Stimulated activated CD4-positive, alpha-beta T cell treated with anti-CD3 and anti-CD28 coated beads, Interleukin-2, amount 100 ng/mL, for 4 hours (primary cell): ENCODE measurements around the gene TRAPPC12.
"Not testable (repeated sequence)": the region's sequence is repeated elsewhere in the genome, so short reads cannot be mapped to it uniquely, and the experiment has no call there.

Experiments used
- DNase-seq: peaks from one replicate; pipeline ENCODE4 v3.0.0-alpha.2; 2020; ENCODE audit warnings: low read depth

TRAPPC12 gene

DNA sequence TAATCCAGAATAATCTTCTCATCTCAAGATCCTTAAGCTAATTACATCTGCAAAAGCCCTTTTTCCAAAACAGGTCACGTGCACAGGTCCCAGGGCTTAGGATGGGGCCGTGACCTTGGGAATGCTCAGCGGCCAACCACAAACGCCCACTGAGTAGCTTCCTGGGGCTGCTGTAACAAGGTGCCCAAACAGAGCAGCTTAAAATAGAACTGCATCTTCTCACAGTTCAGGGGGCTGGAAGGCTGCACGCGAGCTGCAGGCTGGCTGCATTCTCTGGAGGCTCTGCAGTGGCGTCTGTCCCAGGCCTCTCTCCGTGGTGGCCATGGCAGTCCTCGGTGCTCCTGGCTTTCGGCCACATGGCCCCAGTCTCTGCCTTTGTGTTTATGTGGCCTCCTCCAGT, 107.9 kb downstream of the TRAPPC12 start:
- no peak for DNase-seq

DNA sequence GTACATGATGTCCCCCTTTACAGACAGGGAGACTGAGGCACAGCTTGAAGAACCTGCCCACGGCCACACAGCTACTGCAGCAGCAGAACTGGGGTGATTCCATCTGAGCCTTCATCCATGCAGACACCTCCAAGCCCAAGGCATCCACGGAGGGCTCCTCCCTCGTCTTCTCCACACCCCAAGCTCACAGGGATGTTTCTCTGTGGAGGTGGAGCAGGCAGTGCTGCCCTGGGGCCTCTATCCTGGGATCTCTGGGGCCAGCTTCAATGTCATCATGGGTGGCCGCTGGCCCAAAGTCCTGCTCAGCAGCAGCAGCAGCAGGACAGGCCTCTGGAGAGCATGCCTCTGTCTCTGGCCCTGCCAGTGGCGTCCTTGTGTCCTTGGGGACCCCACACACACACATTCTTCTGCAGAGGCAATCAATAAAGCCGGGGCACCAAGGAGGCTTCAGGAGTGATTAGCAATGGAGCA, 108.6 kb downstream of the TRAPPC12 start:
- DNase-seq, result no peak

DNA sequence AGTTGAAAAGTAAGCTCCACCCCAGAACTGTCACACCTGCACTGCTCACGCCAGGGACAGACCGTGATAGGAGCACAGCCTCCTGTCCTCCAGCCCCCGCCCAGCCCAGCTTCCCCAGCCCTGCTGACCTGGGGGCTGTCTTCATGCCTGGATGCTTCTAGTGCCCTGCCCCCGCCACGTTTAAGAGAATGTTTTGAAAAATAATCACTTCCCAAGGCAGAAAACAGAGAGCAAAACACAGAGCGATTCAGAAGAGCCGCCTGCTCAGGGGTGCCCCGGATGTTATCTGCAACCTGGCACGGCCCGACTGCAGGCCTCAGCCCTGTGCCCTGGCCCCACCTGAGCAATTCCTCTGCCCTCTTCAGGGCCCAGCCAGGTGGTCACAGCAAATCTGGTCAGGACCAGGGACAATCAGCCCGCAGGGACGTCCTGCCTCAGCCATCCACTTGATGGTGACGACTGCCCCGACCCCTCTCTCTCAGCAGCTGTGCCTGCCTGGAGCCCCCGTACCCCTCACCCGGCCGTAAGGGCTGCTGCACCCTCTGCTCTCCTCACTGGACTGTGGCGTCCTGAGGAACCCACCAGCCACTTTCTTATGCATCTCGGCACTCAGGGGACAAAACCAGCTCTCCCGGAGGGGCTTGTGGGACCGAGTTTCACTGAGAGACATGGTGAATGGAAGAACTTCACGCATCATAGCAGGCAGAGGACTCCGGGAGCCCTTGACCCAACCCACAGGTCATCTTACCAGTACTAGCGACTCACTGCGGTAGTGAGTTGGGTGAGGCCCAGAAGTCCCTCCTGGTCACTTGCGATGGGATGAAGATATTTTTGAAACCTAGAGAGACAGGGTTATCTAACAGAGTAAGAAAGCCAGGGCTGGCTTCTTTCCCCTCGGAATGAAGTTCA, 109.6 kb downstream of the TRAPPC12 start:
- no peak for DNase-seq

DNA sequence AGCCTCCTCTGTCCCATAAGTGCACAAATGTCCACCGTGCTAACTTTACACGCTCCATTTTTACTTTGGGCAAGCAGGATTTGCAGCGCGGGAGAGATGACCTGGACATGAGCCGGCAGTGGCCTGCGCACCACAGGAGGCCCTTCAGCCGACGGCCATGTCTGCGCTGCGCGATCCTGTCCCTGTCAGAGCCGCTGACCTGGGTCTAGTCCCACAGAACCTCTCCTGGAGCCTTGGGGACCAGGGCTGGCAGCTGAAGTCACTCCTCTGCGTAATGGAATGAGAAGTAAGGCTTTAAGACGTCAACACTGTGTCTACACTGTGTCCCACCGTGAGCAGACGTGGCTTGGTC, 110.2 kb downstream of the TRAPPC12 start:
- DNase-seq, result no peak

DNA sequence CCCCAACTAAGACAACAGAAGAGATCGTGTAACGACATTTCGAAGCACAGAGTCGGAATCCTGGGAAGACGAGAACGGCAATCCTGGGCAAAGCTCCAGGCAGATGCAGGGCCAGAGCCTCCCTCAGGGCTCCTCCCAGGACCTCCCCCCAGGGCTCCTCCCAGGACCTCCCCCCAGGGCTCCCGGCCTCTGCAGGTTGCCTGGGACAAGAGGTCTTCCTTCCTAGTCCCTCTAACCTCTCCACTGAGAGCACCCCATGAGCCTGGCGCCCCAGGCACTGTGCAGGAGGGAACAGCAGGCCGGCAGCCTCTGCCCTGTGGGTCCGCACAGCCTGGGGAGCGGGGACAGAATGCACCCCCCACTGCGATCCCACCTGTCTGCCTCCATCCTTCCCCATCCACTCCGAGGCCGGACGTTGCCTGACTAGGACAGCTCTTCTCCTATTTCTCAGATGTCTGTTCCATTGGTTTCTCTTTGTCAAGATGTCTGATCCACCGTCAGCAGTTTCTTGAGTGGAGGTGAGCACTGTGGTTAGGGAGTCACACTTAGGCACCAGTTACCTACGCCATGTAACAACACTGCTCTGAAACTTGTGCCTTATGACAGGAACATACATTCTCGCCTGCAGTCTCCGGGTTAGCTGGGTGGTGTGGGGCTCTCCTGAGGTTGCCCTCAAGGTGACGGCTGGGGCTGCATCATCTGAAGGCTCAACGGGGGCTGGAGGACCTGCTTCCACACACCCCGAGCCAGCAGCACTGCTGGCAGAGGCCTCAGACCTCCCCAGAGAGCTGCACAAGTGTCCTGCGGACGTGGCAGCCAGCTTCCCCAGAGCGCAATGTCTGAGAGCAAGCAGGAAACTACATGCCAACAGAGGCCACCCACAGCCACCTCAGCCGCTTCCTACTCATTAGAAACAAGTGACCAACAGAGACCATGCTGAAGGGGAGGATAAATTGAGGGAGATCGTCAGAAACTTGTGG, 111.0 kb downstream of the TRAPPC12 start:
- DNase-seq, result no peak

DNA sequence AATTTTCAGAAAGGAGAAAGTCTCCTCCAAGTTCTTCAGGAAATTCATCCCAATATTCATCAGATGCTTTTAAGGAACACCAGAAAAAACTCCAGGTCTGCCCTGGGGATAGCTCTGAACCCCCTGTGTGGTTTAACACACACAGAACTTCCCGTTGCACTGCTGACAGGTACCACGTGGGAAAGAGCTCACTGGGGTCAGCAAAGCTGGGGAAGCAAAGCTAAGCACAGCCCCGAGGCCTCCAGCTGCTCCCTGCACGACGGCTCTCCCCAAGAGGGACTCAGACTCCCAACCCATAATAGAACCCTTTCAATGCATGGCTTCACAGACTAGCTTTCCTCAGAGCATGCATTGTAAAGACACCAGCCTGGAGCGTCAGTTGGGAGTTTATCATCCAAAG, 111.8 kb downstream of the TRAPPC12 start:
- no peak for DNase-seq

DNA sequence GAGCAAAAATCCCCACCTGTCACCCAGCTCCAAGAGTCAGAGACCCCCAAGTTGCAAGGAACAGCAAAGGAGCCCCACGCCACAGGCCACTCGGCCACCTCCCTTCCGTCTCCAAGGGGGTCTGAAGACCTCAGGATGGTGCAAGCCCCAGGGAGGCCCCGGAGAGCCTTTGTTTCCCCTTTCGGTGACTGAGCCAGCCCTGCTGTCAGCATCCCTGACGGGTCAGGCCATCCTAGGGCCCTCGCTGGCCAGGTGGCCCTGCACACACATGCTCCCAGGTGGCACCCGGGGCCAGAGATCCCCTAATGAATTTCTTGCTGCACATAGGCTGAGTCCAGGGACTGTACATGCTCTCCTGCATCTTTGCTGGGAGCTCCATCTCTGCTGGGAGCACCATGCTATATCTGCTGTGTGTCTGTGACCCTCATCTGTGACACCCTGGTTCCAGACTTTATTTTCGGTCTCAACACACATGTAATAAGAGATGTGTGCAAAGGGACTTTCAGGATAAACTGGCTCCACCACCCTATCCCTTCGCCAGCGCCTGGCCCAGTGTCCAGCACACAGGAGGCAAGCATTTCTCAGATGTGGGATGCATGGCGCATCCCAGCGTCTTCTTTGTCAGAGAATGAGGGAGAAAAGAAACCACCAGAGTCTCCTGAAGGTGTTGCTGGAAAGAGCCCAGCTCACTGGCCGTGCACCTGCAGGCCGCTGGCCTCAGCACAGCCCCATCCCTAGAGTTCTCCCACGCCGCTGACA, 112.4 kb downstream of the TRAPPC12 start:
- DNase-seq, result no peak

DNA sequence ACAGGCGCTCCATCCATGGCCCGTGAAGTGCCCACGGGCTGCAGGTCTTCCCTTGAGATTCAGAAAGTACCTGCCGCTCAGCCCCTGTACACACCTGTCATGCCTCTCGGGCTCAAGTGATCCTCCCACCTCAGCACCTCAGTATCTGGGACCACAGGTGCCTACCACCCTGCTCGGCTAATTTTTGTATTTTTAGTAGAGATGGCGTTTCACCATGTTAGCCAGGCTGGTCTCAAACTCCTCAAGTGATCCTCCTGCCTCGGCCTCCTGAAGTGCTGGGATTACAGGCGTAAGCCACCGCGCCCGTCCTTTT, 112.9 kb downstream of the TRAPPC12 start:
- DNase-seq, result not testable (repeated sequence)

DNA sequence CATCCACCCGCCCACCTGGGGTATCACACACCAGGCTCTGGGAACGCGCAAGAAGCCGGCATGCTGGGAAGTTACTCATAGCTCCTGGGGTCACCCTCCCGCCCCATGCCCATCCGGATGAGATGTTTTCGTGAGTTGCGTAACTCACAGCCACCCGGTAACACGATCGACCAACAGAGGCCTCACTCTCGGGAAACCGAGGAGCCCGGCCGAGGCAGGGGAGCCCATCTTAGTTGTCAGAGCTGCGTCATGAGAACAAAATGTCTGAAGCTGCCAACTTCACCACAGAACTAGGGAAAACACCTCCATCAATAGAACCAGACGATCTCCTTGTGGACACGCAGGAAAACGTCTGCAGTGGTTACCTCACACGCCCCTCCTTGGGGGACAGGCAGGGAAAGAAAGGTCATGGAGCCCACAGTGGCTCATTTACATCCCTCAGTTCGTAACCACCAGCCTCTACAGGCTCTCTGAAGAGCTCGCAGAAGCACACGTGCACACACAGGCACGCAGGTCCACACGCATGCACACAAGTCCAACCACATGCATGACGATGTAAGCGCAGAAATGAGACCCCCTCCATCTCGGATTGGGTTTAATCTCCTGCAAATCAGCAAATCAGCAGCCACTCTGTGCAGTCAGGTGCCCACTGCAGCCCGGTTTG, 113.6 kb downstream of the TRAPPC12 start:
- DNase-seq, result no peak

DNA sequence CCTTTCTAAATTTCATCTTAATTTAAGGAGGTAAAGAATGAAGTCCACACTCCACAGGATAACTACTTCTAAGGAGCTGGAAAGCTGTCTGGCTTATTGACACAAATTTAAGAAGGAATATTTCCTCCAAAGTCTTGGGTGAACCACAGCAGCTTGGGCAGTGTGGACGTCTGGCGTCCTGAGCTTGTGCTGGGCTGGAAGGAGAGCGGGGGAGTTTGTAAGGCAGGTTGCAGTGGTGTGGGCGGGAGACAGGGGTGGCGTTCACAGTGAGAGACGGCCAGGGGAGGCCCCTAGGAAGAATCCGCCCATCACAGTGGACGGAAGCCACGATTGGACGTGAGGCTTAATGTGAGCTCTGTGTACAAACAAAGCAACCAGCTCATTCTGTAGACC, 114.1 kb downstream of the TRAPPC12 start:
- DNase-seq, result no peak

DNA sequence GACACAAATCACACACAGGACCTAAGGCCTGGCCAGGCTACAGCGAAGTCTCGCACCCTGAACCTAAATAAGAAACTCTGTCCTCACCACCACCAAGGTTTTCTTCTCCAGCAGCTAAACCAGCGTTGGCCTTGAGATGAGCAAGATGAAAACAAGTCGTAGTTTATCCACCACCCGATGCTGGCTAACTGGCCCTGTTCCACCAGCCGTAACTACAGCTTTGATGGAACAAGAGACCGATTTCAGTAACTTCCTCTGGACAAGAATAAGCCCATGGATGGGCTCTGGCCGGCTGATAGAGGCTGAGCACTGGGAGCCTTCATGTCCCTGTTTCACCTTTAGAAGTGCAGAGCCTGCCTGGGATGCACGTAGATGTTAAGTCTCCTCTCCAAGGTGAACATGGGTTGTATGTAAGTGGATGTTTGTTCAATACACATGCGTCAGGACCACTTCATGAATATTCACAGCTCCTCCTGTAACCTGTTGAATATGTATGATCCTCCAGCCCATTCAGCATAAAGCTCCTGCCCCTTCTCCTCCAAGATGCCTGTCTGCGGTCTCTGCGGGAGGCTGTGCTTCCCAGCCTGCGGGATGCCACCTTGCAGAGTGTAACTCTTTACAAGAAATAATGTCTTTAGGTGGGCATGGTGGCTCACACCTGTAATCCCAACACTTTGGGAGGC, 115.6 kb downstream of the TRAPPC12 start:
- no peak for DNase-seq

DNA sequence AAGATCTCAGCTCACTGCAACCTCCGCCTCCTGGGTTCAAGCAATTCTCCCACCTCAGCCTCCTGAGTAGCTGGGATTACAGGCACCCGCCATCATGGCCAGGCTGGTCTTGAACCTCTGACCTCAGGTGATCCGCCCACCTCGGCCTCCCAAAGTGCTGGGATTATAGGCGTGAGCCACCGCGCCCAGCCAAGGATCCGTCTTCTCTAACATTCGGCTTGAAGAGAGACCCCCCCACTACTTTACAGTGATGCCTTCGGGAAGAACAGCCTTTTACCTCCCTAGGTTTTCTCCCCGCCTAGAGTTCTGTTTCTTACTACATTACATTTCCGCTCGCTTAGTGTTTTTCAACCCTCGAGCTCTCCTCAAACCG, 117.2 kb downstream of the TRAPPC12 start:
- DNase-seq, result not testable (repeated sequence)

DNA sequence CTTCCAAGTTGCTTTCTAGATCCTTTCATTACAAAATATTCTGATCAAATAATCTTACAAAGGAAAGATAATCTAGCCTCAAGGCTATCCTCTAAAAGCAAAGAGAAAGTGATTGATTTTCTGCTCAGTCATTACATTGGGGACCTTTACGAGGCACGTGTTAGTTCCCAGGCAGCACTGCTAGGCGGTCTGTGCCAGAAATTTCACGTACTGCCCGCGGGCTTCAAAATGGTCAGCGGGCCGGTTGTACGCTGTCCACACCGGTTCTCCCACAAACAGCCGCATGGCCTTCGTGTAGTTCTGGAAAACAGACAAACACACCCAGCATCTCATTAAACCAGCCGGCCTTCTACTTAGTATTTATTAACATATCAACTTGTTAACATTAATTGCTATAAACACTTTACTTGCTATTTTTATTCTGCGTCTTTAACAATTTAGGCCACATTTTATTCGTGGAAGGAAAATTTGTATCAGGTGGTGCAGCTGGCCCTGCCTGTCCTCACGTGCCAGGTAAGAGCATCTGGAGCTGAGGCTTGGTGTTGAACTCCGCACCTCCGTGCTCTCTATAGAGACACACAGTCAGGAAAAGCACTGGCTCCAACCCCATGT, 119.4 kb downstream of the TRAPPC12 start:
- no peak for DNase-seq

DNA sequence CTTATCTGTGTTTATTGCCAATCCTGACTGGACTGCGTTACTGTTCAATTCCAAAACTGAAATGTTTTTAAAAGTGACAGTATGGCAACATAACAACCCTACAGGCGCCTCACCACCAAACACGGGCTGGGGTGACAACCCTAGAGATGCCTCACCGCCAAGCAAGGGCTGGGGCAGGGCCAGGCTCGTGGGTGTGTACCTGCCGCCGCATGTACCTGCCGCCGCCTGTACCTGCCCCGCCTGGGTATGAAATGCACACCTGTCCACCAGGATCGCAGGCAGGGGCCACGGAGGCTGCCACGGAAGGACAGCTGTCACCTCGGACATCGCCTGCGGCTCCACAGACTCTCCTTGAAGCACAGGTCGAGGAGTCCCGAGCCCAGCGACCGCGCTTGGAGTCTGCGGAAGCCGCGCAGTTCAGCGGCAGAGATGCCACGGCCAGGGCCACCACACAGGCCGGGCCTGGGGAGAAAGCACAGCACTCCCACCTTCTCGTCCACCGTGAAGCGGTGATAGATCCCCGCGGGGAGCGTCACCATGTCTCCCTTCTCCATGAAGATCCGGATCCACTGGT, 120.9 kb downstream of the TRAPPC12 start:
- DNase-seq, result no peak

DNA sequence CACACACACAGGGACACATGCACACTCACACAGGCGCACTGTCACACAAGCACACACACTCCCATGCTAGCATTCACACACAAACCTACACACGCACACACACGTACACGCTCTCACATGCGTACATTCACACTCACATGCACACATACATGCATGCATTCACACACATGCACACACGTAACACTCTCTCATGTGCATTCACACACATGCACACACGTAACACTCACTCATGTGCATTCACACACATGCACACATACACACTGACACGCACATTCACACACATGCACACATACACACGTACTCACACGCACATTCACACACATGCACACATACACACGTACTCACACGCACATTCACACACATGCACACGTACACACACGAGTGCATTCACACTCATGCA, 123.6 kb downstream of the TRAPPC12 start:
- DNase-seq, result no peak

DNA sequence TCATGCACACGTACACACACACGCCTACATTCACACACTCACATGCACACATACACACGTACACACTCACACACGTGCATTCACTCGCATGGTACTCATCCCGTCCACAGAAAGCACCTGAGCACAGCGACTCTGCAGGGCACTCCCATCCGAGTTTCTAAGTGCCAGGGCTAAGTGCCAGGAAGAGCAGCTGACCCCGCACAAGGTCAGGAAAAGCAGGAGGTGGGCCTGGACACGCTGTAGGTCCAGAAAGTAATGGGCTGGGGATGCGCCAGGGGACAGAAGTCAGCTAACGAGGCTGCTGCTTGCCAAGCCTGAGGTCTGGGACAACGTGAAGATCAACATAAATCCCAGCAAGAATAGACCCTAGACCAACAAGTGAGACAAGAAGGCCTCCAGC, 124.0 kb downstream of the TRAPPC12 start:
- DNase-seq, result no peak

DNA sequence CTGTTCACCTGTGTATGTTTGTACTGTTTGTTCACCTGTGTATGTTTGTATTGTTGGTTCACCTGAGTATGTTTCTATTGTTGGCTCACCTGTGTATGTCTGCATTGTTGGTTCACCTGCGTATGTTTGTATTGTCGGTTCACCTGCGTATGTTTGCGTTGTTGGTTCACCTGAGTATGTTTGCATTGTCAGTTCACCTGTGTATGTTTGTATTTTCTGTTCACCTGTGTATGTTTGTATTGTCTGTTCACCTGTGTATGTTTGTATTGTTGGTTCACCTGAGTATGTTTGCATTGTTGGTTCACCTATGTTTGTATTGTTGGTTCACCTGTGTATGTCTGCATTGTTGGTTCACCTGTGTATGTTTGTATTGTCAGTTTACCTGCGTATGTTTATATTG, 125.2 kb downstream of the TRAPPC12 start:
- DNase-seq, result no peak

DNA sequence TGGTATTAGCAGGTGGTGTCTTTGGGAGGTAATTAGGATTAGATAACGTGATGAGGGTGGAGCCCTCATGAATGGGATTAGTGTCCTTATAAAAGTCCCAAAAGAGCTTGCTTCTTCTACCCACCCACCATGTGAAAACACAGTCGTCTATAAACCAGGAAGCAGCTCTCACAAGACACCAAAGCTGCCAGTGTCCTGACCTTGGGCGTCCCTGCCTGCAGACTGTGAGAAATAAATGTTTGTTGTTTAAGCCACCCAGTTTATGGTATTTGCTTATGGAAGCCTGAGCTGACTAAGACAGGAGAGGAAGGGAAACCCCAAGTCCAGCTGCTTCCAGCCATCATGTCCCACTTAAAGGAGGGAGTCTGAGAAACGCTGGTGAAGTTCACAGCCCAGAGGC, 126.3 kb downstream of the TRAPPC12 start:
- DNase-seq, result no peak

DNA sequence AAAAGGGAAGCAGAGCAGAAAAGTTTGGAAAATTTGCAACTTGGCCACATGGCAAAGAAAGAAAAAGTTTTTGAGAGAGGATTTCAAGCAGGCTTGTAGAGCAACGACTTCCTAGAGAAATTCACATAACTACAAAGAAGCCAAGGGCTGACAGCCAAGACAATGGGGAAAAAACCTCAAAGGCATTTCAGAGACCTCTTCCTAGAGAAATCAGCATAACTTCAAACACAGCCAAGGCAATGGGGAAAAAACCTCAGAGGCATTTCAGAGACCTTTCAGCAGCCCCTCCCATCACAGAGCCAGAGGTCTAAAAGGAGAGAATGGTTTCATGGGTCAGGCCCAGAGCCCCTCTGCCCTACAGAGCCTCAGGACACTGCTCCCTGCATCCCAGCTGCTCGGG, 132.6 kb downstream of the TRAPPC12 start:
- no peak for DNase-seq

DNA sequence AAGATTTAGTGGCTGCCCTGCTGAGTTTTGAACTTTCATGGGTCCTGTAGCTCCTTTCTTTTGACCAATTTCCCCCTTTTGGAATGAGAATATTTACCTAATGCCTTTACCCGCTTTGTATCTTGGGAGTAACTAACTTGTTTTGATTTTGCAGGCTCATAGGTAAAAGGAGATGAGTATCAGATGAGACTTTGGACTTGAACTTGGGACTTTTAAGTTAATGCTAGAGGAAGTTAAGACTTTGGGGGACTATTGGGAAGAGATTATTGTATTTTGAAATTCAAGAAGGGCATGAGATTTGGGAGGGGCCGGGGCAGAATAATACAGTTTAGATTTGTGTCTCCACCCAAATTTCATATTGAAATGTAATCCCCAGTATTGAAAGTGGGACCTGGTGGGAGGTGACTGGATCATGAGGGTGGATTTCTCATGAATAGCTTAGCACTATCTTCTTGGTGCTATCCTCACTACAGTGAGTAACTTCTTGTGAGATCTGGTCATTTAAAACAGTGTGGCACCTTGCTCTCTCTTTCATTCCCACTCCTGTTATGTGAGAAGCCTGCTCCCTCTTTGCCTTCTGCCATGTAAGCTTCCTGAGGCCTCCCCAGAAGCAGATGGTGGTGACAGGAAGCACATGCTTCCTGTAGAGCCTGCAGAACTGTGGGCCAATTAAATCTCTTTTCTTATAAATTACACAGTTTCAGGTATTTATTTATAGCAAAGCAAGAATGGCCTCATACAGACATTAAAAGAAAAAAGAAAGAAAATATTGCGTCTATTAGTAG, 133.7 kb downstream of the TRAPPC12 start:
- no peak for DNase-seq
